Naive thymus-derived CD4-positive, alpha-beta T cell (primary cell): ENCODE data around the gene SLC13A5. TPM values are rescaled to one million over a fixed set of nuclear protein-coding genes. Genes with fewer than 3 reads are reported as not detected.

ENCODE experiments used
- ATAC-seq: fragments of 150-1000 bp; cut with Tn5 transposase; 2 replicates; pipeline ENCODE4 v1.10.0; 2021; ENCODE audit warnings: mild to moderate bottlenecking, moderate library complexity
- CTCF ChIA-PET: fragments of 350-600 bp; sonication (Branson Sonifier 250); formaldehyde crosslinking; loops from one replicate; lab custom pipeline; 2021; ENCODE audit warnings: antibody characterized with exemption; lab: Charles Lee
- POLR2A ChIA-PET: fragments of 350-600 bp; sonication (Branson Sonifier 250); formaldehyde crosslinking; loops from one replicate; lab custom pipeline; 2021; ENCODE audit warnings: antibody characterized with exemption, inconsistent platforms; lab: Charles Lee
- DNase-seq, 9 donors: peaks; one replicate each; pipeline versions ENCODE4 v3.0.0 to v3.0.0-alpha.2; 2020 to 2022; ENCODE audit warnings: mixed read lengths in 1 of 9
- H3K27ac ChIP-seq: one replicate; pipeline ENCODE4 v1.7.0; 2013; ENCODE audit warnings: mild to moderate bottlenecking, low read depth, low read length, moderate library complexity
- H3K27me3 ChIP-seq, 2 donors: one replicate each; pipeline ENCODE4 v1.7.0; 2013; ENCODE audit warnings: low read length in 2 of 2, mild to moderate bottlenecking in 2 of 2, moderate library complexity in 2 of 2; ENCODE audit not compliant: control insufficient read depth in 2 of 2, insufficient read depth in 2 of 2
- H3K36me3 ChIP-seq, 3 experiments: 1 replicate in 2 of 3; 2 replicates in 1 of 3; pipeline ENCODE4 v1.7.0; 2013; ENCODE audit warnings: low read length in 3 of 3, mild to moderate bottlenecking in 3 of 3, moderate library complexity in 1 of 3; ENCODE audit not compliant: insufficient read depth in 3 of 3, control insufficient read depth in 2 of 3
- H3K4me1 ChIP-seq, 2 donors: one replicate each; pipeline ENCODE4 v1.7.0; 2013; ENCODE audit warnings: low read length in 2 of 2, mild to moderate bottlenecking in 2 of 2, moderate library complexity in 1 of 2; ENCODE audit not compliant: control insufficient read depth in 2 of 2, insufficient read depth in 2 of 2
- H3K4me3 ChIP-seq: 2 replicates; pipeline ENCODE4 v1.7.0; 2013; ENCODE audit warnings: mild to moderate bottlenecking, low read length
- H3K9me3 ChIP-seq, 3 experiments: 1 replicate in 2 of 3; 2 replicates in 1 of 3; pipeline ENCODE4 v1.7.0; 2013; ENCODE audit warnings: low read length in 3 of 3; ENCODE audit not compliant: control insufficient read depth in 2 of 3
- H3K27ac Mint-ChIP-seq, 9 donors: one replicate each; pipeline ENCODE4 v1.8.0; 2020 to 2022; ENCODE audit warnings: mixed read lengths in 9 of 9, mild to moderate bottlenecking in 8 of 9, moderate library complexity in 5 of 9, inconsistent platforms in 2 of 9
- H3K27me3 Mint-ChIP-seq, 5 donors: one replicate each; pipeline ENCODE4 v1.8.0; 2021 to 2022; ENCODE audit warnings: mixed read lengths in 5 of 5, mild to moderate bottlenecking in 1 of 5
- H3K36me3 Mint-ChIP-seq, 5 donors: one replicate each; pipeline ENCODE4 v1.8.0; 2020 to 2022; ENCODE audit warnings: mixed read lengths in 5 of 5, mild to moderate bottlenecking in 3 of 5, inconsistent platforms in 1 of 5
- H3K4me1 Mint-ChIP-seq, 7 donors: one replicate each; pipeline ENCODE4 v1.8.0; 2020 to 2022; ENCODE audit warnings: mixed read lengths in 7 of 7, mild to moderate bottlenecking in 3 of 7, inconsistent platforms in 1 of 7
- H3K4me3 Mint-ChIP-seq, 10 donors: one replicate each; pipeline ENCODE4 v1.8.0; 2020 to 2022; ENCODE audit warnings: mild to moderate bottlenecking in 10 of 10, mixed read lengths in 10 of 10, moderate library complexity in 6 of 10, inconsistent platforms in 2 of 10
- H3K9me3 Mint-ChIP-seq, 11 donors: one replicate each; pipeline ENCODE4 v1.8.0; 2020 to 2022; ENCODE audit warnings: mixed read lengths in 11 of 11, mild to moderate bottlenecking in 4 of 11, inconsistent platforms in 1 of 11, moderate library complexity in 1 of 11
- intact Hi-C, 2 donors: fragments of 100-400 bp; cut with micrococcal nuclease; formaldehyde crosslinking; loops; one replicate each; pipeline ENCODE4 v1.15.1; 2023
- polyA plus RNA-seq, 2 donors: library from polyadenylated mRNA; unstranded; fragments of 300-500 nt; fragmentation: Illumina TruSeq; gene quantifications; one replicate each; pipeline ENCODE4 v1.2.3, GENCODE V29; 2021
- total RNA-seq, 6 experiments: library from RNA in 5 of 6; stranded (reverse) in 5 of 6; gene quantifications; 1 replicate in 5 of 6; 2 replicates in 1 of 6; pipeline ENCODE4 v1.2.3 and lab custom pipeline; 2021 to 2026

Gene SLC13A5
- total and polyA plus RNA-seq, 7 experiments from 2014 or later = not detected

DNA sequence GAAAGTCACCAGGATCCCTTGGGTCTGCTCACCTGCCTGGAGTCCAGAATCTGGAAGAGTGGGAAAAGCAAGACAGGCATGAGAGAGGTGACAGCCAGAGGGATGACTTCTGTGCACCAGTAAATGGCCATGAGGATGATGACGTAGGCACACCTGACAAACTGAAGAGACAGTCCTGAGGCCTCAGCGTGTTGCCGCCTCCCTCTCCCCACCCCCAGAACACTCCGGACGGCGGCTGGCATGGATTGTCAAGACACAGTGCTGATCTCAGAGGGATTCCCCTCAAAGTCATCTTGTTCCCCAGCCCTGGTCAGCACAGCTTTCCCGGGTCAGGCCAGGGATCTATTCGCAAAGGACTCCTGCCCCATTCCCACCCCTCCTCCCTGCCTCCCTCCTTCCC is 6.2 kb downstream of the SLC13A5 start:
- Mint-ChIP-seq H3K4me3 (no peak overlapping the region), H3K27me3 (peaks cover 23 to 63% (median 59%) of the 10 kb centered on the region in 5 donors), H3K27ac (no peak overlapping the region), H3K36me3 (no peaks in the 10 kb centered on the region), H3K9me3 (peaks cover 0 to 2% (median 0%) of the 10 kb centered on the region in 11 donors), H3K4me1 (peaks cover 2 to 7% (median 5%) of the 10 kb centered on the region in 7 donors)
- Histone ChIP-seq H3K4me1 (no peaks in the 10 kb centered on the region), H3K27me3 (peaks cover 0 to 8% of the 10 kb centered on the region in 2 donors), H3K27ac (no peak overlapping the region), H3K36me3 (no peaks in the 10 kb centered on the region), H3K9me3 (no peaks in the 10 kb centered on the region), H3K4me3 (no peak overlapping the region)
- CTCF ChIA-PET = no interaction called here
- POLR2A ChIA-PET = no interaction called here
- ATAC-seq (no peak), DNase-seq (no peak)
- intact Hi-C loops = no loop called here

DNA sequence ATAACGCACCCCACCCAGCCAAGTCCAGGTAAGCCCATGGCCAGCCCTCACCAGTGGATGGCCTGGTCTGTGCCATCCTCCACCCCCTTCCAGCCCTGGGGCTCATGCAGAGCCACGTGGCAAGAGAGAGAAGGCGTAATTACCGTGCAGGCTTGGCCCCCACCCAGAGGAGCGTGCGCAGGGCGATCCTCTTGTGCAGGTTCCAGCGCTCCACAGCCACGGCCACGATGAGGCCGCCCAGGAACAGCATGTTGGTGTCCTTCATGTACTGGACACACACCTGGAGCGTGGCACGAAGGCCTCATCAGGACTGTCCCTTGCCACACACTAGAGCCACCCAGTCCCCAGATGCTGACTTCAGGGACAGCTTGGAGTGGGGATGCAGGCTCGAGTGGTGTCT is 6.7 kb downstream of the SLC13A5 start:
- CTCF ChIA-PET = no interaction called here
- peaks cover 19 to 58% (median 54%) of the 10 kb centered on the region in 5 donors for H3K27me3 Mint-ChIP-seq
- no peak overlapping the region for H3K27ac Mint-ChIP-seq
- Histone ChIP-seq H3K36me3 (no peaks in the 10 kb centered on the region), H3K4me3 (no peak overlapping the region), H3K4me1 (no peaks in the 10 kb centered on the region), H3K27ac (no peak overlapping the region), H3K9me3 (no peaks in the 10 kb centered on the region), H3K27me3 (peaks cover 0 to 3% of the 10 kb centered on the region in 2 donors)
- DNase-seq (no peak), ATAC-seq (no peak)
- peaks cover 0 to 2% (median 0%) of the 10 kb centered on the region in 11 donors for H3K9me3 Mint-ChIP-seq
- no peak overlapping the region for H3K4me3 Mint-ChIP-seq
- POLR2A ChIA-PET = no interaction called here
- intact Hi-C loops = no loop called here
- no peaks in the 10 kb centered on the region for H3K36me3 Mint-ChIP-seq
- H3K4me1 Mint-ChIP-seq = peaks cover 0 to 4% (median 3%) of the 10 kb centered on the region in 7 donors

DNA sequence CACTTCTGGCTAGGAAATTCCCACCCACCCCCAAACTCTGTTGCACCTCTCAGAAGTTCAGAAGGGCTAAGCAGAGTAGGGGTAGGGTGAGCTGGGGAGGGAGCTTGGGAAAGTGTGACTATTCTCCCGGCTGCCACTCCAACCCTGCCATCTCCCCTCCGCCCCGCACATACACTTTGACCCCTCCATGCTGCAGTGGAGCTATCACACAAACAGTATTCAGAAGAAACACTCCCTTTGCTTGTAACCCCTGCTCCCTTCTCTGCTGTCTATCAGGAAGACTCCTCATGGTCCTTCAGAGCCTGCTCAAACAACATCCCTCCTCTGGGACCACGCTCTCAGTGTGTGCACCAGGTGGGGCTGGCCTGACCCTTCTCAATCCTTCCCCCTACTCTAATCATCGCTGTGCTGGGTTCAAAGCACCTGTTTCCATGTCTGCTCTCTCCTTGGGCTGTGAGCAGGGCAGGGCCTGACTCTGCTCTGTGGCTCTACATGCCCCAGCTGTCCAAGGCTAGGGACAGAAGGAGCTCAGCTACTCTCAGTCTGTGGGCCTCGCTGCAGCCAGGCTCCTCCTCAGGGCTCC is 8.6 kb downstream of the SLC13A5 start:
- no peaks in the 10 kb centered on the region for H3K4me1 ChIP-seq
- H3K4me1 Mint-ChIP-seq = peaks cover 0 to 3% (median 0%) of the 10 kb centered on the region in 7 donors
- ATAC-seq (no peak), DNase-seq (no peak)
- H3K27ac ChIP-seq = no peak overlapping the region
- H3K27me3 Mint-ChIP-seq = peaks cover 10 to 44% (median 41%) of the 10 kb centered on the region in 5 donors
- no peaks in the 10 kb centered on the region for H3K9me3 ChIP-seq
- ChIA-PET CTCF (no interaction called here), POLR2A (no interaction called here)
- H3K9me3 Mint-ChIP-seq = no peaks in the 10 kb centered on the region
- H3K27me3 ChIP-seq = no peaks in the 10 kb centered on the region
- H3K4me3 Mint-ChIP-seq = peak overlapping the region in 1 of 10 donors; percentile 53
- intact Hi-C loops = no loop called here
- H3K36me3 Mint-ChIP-seq = no peaks in the 10 kb centered on the region
- H3K27ac Mint-ChIP-seq = no peak overlapping the region
- H3K4me3 ChIP-seq = no peak overlapping the region
- no peaks in the 10 kb centered on the region for H3K36me3 ChIP-seq

DNA sequence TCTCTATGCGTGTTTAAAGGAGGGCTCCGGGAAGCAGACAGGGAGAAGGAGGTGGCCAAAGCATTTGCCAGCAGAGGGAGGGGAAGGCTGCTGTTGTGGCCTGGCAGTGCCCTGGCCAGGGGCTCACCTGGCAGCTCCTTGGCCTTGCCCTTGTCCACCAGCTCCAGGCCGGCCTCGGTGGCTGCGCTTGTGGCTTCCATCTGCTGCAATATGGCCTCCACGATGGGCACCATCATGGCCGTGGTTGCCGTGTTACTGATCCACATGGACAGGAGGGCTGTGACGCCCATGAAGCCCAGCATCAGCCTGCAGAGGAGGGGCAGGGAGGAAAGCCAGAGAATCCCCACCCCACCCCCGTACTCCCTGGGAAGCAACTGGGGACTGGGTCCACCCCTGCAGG is 9.4 kb downstream of the SLC13A5 start:
- no peaks in the 10 kb centered on the region for H3K9me3 ChIP-seq
- Mint-ChIP-seq H3K36me3 (no peaks in the 10 kb centered on the region), H3K9me3 (no peaks in the 10 kb centered on the region), H3K27me3 (peaks cover 7 to 36% (median 34%) of the 10 kb centered on the region in 5 donors), H3K4me1 (peaks cover 0 to 3% (median 0%) of the 10 kb centered on the region in 7 donors), H3K27ac (no peak overlapping the region), H3K4me3 (no peak overlapping the region)
- ATAC-seq (no peak), DNase-seq (no peak)
- H3K4me3 ChIP-seq = no peak overlapping the region
- ChIA-PET POLR2A (no interaction called here), CTCF (interaction anchor here (0.6 kb wide), 1 partner anchor 12 kb away, joined by 5 read pairs; no protein-coding TSS in a partner anchor)
- no peaks in the 10 kb centered on the region for H3K27me3 ChIP-seq
- intact Hi-C loops = no loop called here
- H3K27ac ChIP-seq = no peak overlapping the region
- H3K36me3 ChIP-seq = no peaks in the 10 kb centered on the region
- H3K4me1 ChIP-seq = no peaks in the 10 kb centered on the region

DNA sequence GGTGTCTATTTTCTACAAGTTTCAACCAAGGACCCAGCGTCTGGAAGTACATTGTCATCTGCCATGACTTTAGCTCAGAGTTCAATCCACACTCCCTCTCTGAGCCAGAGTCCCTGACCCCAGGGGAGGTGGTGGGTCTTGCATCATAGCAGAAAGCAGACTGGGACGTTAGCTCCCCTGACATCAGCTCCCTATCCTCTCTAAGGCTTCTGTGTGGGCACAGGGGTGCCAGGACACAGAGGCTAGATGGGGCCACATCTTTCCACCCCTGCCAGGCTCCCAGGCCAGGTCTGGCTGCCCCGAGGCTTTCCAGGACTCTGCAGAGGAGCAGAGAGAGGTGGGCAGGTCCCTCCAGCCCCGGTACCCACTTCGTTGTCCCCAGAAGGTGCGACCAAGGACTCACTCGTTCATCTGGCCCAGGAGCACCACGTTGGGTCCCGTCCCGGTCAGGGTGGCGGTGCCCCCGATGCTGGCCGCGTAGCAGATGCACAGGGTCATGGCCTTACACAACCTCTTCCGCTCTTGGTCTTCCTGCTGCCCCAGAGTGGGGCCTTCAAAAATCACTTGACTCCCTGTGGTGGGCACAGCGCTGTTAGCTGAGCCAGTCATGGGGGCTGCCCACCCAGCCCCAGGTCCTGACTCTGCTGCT is 10.5 kb downstream of the SLC13A5 start:
- CTCF ChIA-PET = interaction anchor here (0.6 kb wide), 1 partner anchor 11 kb away, joined by 5 read pairs; no protein-coding TSS in a partner anchor
- Mint-ChIP-seq H3K27ac (no peak overlapping the region), H3K27me3 (peaks cover 5 to 32% (median 26%) of the 10 kb centered on the region in 5 donors), H3K4me3 (no peak overlapping the region), H3K9me3 (no peaks in the 10 kb centered on the region), H3K36me3 (no peaks in the 10 kb centered on the region), H3K4me1 (peaks cover 0 to 3% (median 0%) of the 10 kb centered on the region in 7 donors)
- ATAC-seq = no peak
- no peak overlapping the region for H3K4me3 ChIP-seq
- POLR2A ChIA-PET = no interaction called here
- DNase-seq = no peak
- intact Hi-C loops = no loop called here
- H3K4me1 ChIP-seq = no peaks in the 10 kb centered on the region
- no peaks in the 10 kb centered on the region for H3K36me3 ChIP-seq
- H3K27ac ChIP-seq = no peak overlapping the region
- no peaks in the 10 kb centered on the region for H3K9me3 ChIP-seq
- H3K27me3 ChIP-seq = no peaks in the 10 kb centered on the region

DNA sequence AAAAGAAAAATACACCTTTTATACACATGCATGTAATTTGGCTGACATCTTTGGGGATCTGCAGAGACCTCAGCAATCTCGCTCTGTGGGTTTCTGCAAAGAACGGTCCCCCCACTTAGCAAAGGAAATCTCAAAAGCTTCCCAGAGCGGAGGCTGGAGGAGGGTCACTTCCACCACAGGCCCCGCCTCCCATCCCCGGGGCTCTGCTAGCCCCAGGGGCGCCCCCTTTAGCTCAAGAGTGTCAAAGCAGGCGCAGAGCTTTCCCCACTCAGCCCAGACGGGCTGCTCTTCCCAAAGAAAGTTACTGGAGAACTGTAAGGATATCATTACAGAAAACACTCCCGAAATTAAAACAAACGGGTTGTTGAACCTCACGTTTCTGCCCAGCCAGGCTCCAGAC is 11.4 kb downstream of the SLC13A5 start:
- H3K9me3 ChIP-seq = no peaks in the 10 kb centered on the region
- no peak overlapping the region for H3K27ac ChIP-seq
- DNase-seq = peak in 5 of 9 donors; percentile 10 to 34 (median 18)
- no peak overlapping the region for H3K4me3 Mint-ChIP-seq
- H3K4me3 ChIP-seq = no peak overlapping the region
- H3K27ac Mint-ChIP-seq = no peak overlapping the region
- no peaks in the 10 kb centered on the region for H3K9me3 Mint-ChIP-seq
- intact Hi-C loops = loop anchor here in 1 of 2 donors (2.0 kb wide), 1 partner anchor 229 kb away; no protein-coding TSS in a partner anchor
- no peaks in the 10 kb centered on the region for H3K36me3 ChIP-seq
- H3K36me3 Mint-ChIP-seq = no peaks in the 10 kb centered on the region
- no peaks in the 10 kb centered on the region for H3K27me3 ChIP-seq
- ATAC-seq = peak; percentile 69
- H3K4me1 ChIP-seq = no peaks in the 10 kb centered on the region
- POLR2A ChIA-PET = no interaction called here
- peaks cover 5 to 23% (median 17%) of the 10 kb centered on the region in 5 donors for H3K27me3 Mint-ChIP-seq
- CTCF ChIA-PET = no interaction called here
- H3K4me1 Mint-ChIP-seq = peaks cover 0 to 2% (median 0%) of the 10 kb centered on the region in 7 donors
